OCI-LY3 (cell line): ENCODE results near the gene CYP11A1.
A peak's percentile ranks its signal among the peaks of the same experiment; 100 is the strongest.

ENCODE experiments used
- H2AFZ ChIP-seq: fragments of 200-600, 300-600 bp; shearing (Covaris generic); 2 replicates; pipeline ENCODE4 v1.6.0; 2014; ENCODE audit warnings: antibody characterized with exemption, low read depth, low read length
- H3K27ac ChIP-seq: fragments of 200-600, 300-600 bp; sonication (generic); 2 replicates; pipeline ENCODE4 v1.5.1; 2014; ENCODE audit warnings: mild to moderate bottlenecking, low read length, moderate library complexity, mixed read lengths
- H3K27me3 ChIP-seq: fragments of 200-600, 300-600 bp; sonication (generic); 2 replicates; pipeline ENCODE4 v1.6.1; 2014; ENCODE audit warnings: low read depth, low read length, mixed read lengths
- H3K36me3 ChIP-seq: fragments of 200-600, 300-600 bp; sonication (generic); replicated peaks from 2 replicates; pipeline ENCODE3; 2014; ENCODE audit warnings: low read depth, low read length, mixed read lengths
- H3K4me1 ChIP-seq: fragments of 300-600, 200-600 bp; sonication (generic); 2 replicates; pipeline ENCODE4 v1.6.1; 2014; ENCODE audit warnings: low read length, mixed read lengths
- H3K4me2 ChIP-seq: fragments of 200-600, 300-600 bp; sonication (generic); 2 replicates; pipeline ENCODE4 v1.6.1; 2014; ENCODE audit warnings: low read length, mixed read lengths
- H3K4me3 ChIP-seq: fragments of 300-600, 200-600 bp; sonication (generic); 2 replicates; pipeline ENCODE4 v1.5.1; 2014; ENCODE audit warnings: antibody characterized with exemption, mild to moderate bottlenecking, low read length, moderate library complexity
- H3K79me2 ChIP-seq: fragments of 300-600, 200-600 bp; shearing (Covaris generic); 2 replicates; pipeline ENCODE4 v1.6.1; 2014; ENCODE audit warnings: mild to moderate bottlenecking, low read length, mixed read lengths
- H3K9ac ChIP-seq: fragments of 300-600, 200-600 bp; shearing (Covaris generic); 2 replicates; pipeline ENCODE4 v1.6.0; 2014; ENCODE audit warnings: mild to moderate bottlenecking, low read length, moderate library complexity
- H3K9me3 ChIP-seq: fragments of 200-600, 300-600 bp; shearing (Covaris generic); 2 replicates; pipeline ENCODE4 v1.6.1; 2014; ENCODE audit warnings: low read length, mixed read lengths; ENCODE audit not compliant: insufficient read depth
- H4K20me1 ChIP-seq: fragments of 200-600, 300-600 bp; sonication (generic); 2 replicates; pipeline ENCODE4 v1.6.1; 2016; ENCODE audit warnings: low read length, mixed read lengths; ENCODE audit not compliant: insufficient read depth
- EZH2phosphoT487 ChIP-seq: fragments of 200-600 bp; shearing (Covaris generic); IDR thresholded peaks from 2 replicates; pipeline ENCODE4 v1.6.1; 2018; ENCODE audit warnings: antibody characterized with exemption, mixed run types, low read depth
- TF ChIP-seq, protein P1 (sequence below): fragments of 200-600, 300-600 bp; sonication (generic); IDR thresholded peaks from 2 replicates; pipeline ENCODE4 v1.5.1; 2014; ENCODE audit warnings: antibody characterized with exemption, low read length, low read depth

Gene CYP11A1

DNA sequence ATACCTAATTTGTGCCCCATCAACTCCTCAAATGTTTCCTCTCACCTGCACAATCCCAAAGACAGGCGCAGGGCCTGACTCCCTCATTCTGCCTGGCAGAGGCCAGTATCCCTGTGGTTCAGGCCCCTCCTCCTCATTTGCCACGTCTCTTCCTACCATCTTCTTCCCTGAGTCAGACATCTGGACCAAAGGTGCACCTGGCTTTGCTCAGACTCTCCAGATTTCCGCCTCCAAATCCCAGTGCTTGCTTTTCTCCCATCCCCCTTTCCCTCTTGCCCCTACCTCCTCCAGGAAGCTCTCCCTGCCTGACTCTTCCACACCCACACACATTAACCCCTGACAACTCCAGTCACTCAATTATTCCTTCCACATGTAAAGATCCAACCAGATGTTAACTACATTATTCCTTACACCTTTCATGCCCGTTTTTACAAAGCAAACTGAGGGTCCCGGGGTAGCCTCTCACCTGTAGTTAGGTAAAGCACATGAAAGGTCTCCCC lies 46.7 kb upstream of the CYP11A1 start:
- peaks cover 25% of the 10 kb centered on the region for H3K4me1 ChIP-seq
- H3K79me2 ChIP-seq = peaks cover 79% of the 10 kb centered on the region

DNA sequence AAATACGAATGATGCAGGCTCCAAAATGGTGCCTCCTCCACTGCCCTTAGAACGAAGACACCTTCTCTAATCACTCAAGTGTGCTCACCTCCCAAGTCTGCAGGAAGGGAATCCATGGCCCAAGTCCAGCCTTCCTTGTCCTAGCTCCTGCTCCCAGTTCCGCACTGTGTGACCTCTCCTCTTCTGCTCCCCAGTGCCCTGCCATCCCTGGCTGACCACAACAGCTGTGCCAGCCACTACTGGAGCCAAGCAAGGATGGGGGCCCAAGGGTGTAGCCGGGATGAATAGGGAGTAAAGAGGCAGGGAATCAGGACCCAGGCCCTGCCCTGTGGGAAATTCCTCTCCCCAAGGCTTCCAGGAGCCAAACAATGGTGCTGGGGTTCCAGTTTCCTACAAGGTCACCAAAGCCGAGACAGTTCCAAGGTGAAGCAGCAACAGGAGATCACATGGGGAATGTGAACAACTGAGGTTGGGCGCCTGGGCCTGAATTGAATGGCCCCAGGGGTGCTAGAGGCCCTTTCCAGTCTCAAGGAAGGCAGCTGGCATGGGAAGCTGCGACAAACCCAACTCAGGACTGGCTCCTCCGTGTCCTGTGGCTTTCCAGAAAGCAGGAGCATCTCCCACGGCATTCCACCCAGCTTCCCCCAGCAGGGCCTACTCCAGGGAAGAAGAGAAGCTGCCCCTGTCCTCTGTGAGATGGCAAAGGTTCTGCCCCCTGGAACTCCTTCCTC lies 46.1 kb upstream of the CYP11A1 start:
- Histone ChIP-seq H3K4me2 (no peak overlapping the region), H3K36me3 (peaks cover 91% of the 10 kb centered on the region), H3K9me3 (no peaks in the 10 kb centered on the region), H3K4me1 (peaks cover 20% of the 10 kb centered on the region), H3K27ac (no peak overlapping the region), H4K20me1 (peaks cover 99% of the 10 kb centered on the region), H3K9ac (no peak overlapping the region), H3K27me3 (no peaks in the 10 kb centered on the region), H3K79me2 (peaks cover 73% of the 10 kb centered on the region), H2AFZ (no peak overlapping the region), H3K4me3 (no peak overlapping the region)
- TF ChIP-seq, protein P1, sequence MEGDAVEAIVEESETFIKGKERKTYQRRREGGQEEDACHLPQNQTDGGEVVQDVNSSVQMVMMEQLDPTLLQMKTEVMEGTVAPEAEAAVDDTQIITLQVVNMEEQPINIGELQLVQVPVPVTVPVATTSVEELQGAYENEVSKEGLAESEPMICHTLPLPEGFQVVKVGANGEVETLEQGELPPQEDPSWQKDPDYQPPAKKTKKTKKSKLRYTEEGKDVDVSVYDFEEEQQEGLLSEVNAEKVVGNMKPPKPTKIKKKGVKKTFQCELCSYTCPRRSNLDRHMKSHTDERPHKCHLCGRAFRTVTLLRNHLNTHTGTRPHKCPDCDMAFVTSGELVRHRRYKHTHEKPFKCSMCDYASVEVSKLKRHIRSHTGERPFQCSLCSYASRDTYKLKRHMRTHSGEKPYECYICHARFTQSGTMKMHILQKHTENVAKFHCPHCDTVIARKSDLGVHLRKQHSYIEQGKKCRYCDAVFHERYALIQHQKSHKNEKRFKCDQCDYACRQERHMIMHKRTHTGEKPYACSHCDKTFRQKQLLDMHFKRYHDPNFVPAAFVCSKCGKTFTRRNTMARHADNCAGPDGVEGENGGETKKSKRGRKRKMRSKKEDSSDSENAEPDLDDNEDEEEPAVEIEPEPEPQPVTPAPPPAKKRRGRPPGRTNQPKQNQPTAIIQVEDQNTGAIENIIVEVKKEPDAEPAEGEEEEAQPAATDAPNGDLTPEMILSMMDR = no peak
- no peak for TF ChIP-seq EZH2phosphoT487

More for the DNA sequence above, 46.7 kb upstream of the CYP11A1 start:
- no peak for TF ChIP-seq EZH2phosphoT487
- TF ChIP-seq, protein P1 = no peak
- peak overlapping the region; percentile 4; the same call in 1 of the 2 replicates for H3K27ac ChIP-seq
- H3K36me3 ChIP-seq = peaks cover 93% of the 10 kb centered on the region
- no peak overlapping the region for H3K4me3 ChIP-seq
- peaks cover 99% of the 10 kb centered on the region for H4K20me1 ChIP-seq
- H3K27me3 ChIP-seq = no peaks in the 10 kb centered on the region
- no peak overlapping the region for H2AFZ ChIP-seq
- no peak overlapping the region for H3K4me2 ChIP-seq
- H3K9ac ChIP-seq = no peak overlapping the region
- H3K9me3 ChIP-seq = no peaks in the 10 kb centered on the region

DNA sequence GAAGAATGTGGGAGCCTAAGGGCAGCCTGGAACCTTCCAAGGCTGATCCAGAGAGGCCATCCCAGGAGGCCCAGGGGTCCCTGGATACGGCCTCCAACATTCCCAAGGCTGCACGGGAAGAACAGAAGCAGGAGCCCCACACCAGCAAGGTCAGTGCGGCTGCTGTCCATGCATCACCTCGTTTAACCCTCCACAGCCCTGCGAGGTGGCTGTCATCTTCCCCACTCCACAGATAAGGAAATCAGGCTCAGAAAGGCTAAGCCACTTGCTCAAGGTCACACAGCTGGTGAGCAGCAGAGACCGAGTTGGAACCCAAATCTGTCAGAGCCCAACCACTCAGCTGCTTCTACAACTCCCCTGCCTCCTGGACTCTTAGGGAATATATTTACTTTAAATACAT lies 44.7 kb upstream of the CYP11A1 start:
- Histone ChIP-seq H3K9ac (no peak overlapping the region), H3K4me2 (no peak overlapping the region), H3K4me1 (peaks cover 13% of the 10 kb centered on the region), H3K9me3 (no peaks in the 10 kb centered on the region), H3K36me3 (peaks cover 86% of the 10 kb centered on the region), H3K27ac (no peak overlapping the region), H3K4me3 (no peak overlapping the region), H3K27me3 (no peaks in the 10 kb centered on the region), H3K79me2 (peaks cover 59% of the 10 kb centered on the region), H4K20me1 (peaks cover 96% of the 10 kb centered on the region), H2AFZ (no peak overlapping the region)
- TF ChIP-seq, protein P1 = no peak
- no peak for TF ChIP-seq EZH2phosphoT487

DNA sequence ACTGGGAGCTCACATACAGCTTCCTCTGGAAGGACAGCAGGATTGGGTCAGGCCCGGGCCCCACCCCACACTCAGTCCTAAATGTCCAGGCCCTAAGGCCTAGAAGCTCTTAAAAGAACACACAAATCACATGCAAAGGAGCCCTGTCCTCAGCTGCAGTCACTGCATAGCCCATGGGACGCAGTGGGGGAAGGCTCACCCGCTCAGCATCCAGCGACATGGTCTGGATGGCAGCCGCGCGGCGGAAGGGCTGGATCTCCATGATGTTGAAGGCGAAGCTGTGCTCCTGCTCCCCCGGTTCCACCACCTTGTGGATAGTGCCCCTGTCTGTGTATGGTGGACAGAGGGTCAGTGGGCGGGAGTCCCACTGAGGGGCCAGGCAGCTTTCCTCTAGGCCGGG lies 44.2 kb upstream of the CYP11A1 start:
- Histone ChIP-seq H3K9me3 (no peaks in the 10 kb centered on the region), H3K4me2 (no peak overlapping the region), H3K36me3 (peaks cover 84% of the 10 kb centered on the region), H4K20me1 (peaks cover 91% of the 10 kb centered on the region), H2AFZ (no peak overlapping the region), H3K9ac (no peak overlapping the region), H3K4me3 (no peak overlapping the region), H3K4me1 (peaks cover 11% of the 10 kb centered on the region), H3K27me3 (no peaks in the 10 kb centered on the region), H3K79me2 (peaks cover 54% of the 10 kb centered on the region), H3K27ac (no peak overlapping the region)
- TF ChIP-seq, protein P1 = no peak
- TF ChIP-seq EZH2phosphoT487 = no peak
